ENCODE measurements around the gene COPG1.

The COPG1 gene

GRCh38 chr3:129211345-129211744 lies 38.1 kb upstream of the COPG1 start:
- 88% methylated on average over 1 of the region's 1 CpG for WGBS

GRCh38 chr3:129211772-129212171 lies 37.6 kb upstream of the COPG1 start:
- H2AK5ac ChIP-seq (ENCODE audit: low read length, severe bottlenecking) = no peak overlapping the region
- H3K4me1 ChIP-seq (ENCODE audit: control insufficient read depth, insufficient read depth, low read depth, low read length) = peaks cover 5% of the 10 kb centered on the region
- H3K4me3 ChIP-seq (ENCODE audit: insufficient read depth in 1 of 2, low read depth in 1 of 2, low read length in 2 of 2) = peak overlapping the region in 1 of 2 experiments; percentile 36
- H3K27ac ChIP-seq (ENCODE audit: low read length, poor library complexity, severe bottlenecking) = peak overlapping the region; percentile 4
- H2BK15ac ChIP-seq (ENCODE audit: low read depth, poor library complexity, severe bottlenecking) = no peak overlapping the region
- H3K18ac ChIP-seq (ENCODE audit: low read depth in 1 of 2, low read length in 2 of 2) = peak overlapping the region in 1 of 2 experiments; percentile 46
- no peaks in the 10 kb centered on the region for H3K27me3 ChIP-seq (ENCODE audit: control insufficient read depth in 1 of 2, insufficient read depth in 1 of 2, low read length in 2 of 2)
- H3K9ac ChIP-seq (ENCODE audit: low read length) = peak overlapping the region; percentile 36
- DNase-seq = peak; percentile 43
- no peaks in the 10 kb centered on the region for H3K9me3 ChIP-seq (ENCODE audit: control insufficient read depth, low read length)
- H3K4me2 ChIP-seq (ENCODE audit: low read length, poor library complexity, severe bottlenecking) = peak overlapping the region; percentile 3
- no peak overlapping the region for H3K4ac ChIP-seq (ENCODE audit: low read depth in 1 of 2, low read length in 2 of 2)
- no peak overlapping the region for H3K14ac ChIP-seq (ENCODE audit: low read length in 2 of 2)
- peak overlapping the region; percentile 58 for H2AFZ ChIP-seq (ENCODE audit: low read depth, low read length)
- no peak overlapping the region for H2BK12ac ChIP-seq (ENCODE audit: low read length in 2 of 2)
- no peaks in the 10 kb centered on the region for H3K79me1 ChIP-seq (replicated peaks; ENCODE audit: low read length, poor library complexity, severe bottlenecking)
- H4K8ac ChIP-seq (ENCODE audit: low read length) = peak overlapping the region; percentile 1
- WGBS = 53% methylated on average over 6 of the region's 6 CpGs
- no peak overlapping the region for H3K23ac ChIP-seq (ENCODE audit: low read length in 2 of 2)
- H4K91ac ChIP-seq (ENCODE audit: low read length) = no peak overlapping the region
- no peak overlapping the region for H2BK120ac ChIP-seq (ENCODE audit: low read depth, low read length)
- H2BK5ac ChIP-seq (ENCODE audit: low read depth, low read length, poor library complexity, severe bottlenecking) = no peak overlapping the region
- H3K36me3 ChIP-seq (ENCODE audit: control insufficient read depth in 1 of 2, insufficient read depth in 2 of 2, low read depth in 1 of 2, low read length in 2 of 2) = no peaks in the 10 kb centered on the region

More at GRCh38 chr3:129211345-129211744, 38.1 kb upstream of the COPG1 start:
- H3K4me1 ChIP-seq (ENCODE audit: control insufficient read depth, insufficient read depth, low read depth, low read length) = peaks cover 5% of the 10 kb centered on the region
- H3K14ac ChIP-seq (ENCODE audit: low read length in 2 of 2) = no peak overlapping the region
- peak overlapping the region; percentile 3 for H3K4me2 ChIP-seq (ENCODE audit: low read length, poor library complexity, severe bottlenecking)
- no peak overlapping the region for H3K18ac ChIP-seq (ENCODE audit: low read depth in 1 of 2, low read length in 2 of 2)
- H3K4me3 ChIP-seq (ENCODE audit: insufficient read depth in 1 of 2, low read depth in 1 of 2, low read length in 2 of 2) = peak overlapping the region in 1 of 2 experiments; percentile 36
- H2AFZ ChIP-seq (ENCODE audit: low read depth, low read length) = peak overlapping the region; percentile 58
- H3K23ac ChIP-seq (ENCODE audit: low read length in 2 of 2) = no peak overlapping the region
- no peak overlapping the region for H2BK12ac ChIP-seq (ENCODE audit: low read length in 2 of 2)
- H2AK5ac ChIP-seq (ENCODE audit: low read length, severe bottlenecking) = no peak overlapping the region
- no peaks in the 10 kb centered on the region for H3K9me3 ChIP-seq (ENCODE audit: control insufficient read depth, low read length)
- H4K91ac ChIP-seq (ENCODE audit: low read length) = no peak overlapping the region
- DNase-seq = no peak
- H3K27me3 ChIP-seq (ENCODE audit: control insufficient read depth in 1 of 2, insufficient read depth in 1 of 2, low read length in 2 of 2) = no peaks in the 10 kb centered on the region
- H3K9ac ChIP-seq (ENCODE audit: low read length) = peak overlapping the region; percentile 36
- no peak overlapping the region for H2BK5ac ChIP-seq (ENCODE audit: low read depth, low read length, poor library complexity, severe bottlenecking)
- H3K27ac ChIP-seq (ENCODE audit: low read length, poor library complexity, severe bottlenecking) = peak overlapping the region; percentile 4
- no peak overlapping the region for H2BK120ac ChIP-seq (ENCODE audit: low read depth, low read length)
- no peak overlapping the region for H2BK15ac ChIP-seq (ENCODE audit: low read depth, poor library complexity, severe bottlenecking)
- no peaks in the 10 kb centered on the region for H3K36me3 ChIP-seq (ENCODE audit: control insufficient read depth in 1 of 2, insufficient read depth in 2 of 2, low read depth in 1 of 2, low read length in 2 of 2)
- no peaks in the 10 kb centered on the region for H3K79me1 ChIP-seq (replicated peaks; ENCODE audit: low read length, poor library complexity, severe bottlenecking)
- H3K4ac ChIP-seq (ENCODE audit: low read depth in 1 of 2, low read length in 2 of 2) = no peak overlapping the region
- no peak overlapping the region for H4K8ac ChIP-seq (ENCODE audit: low read length)

- no peaks in the 10 kb centered on the region for H3K36me3 ChIP-seq (ENCODE audit: control insufficient read depth in 1 of 2, insufficient read depth in 2 of 2, low read depth in 1 of 2, low read length in 2 of 2)
- no peak overlapping the region for H3K4ac ChIP-seq (ENCODE audit: low read depth in 1 of 2, low read length in 2 of 2)
- no peak overlapping the region for H2BK15ac ChIP-seq (ENCODE audit: low read depth, poor library complexity, severe bottlenecking)
- H3K4me3 ChIP-seq (ENCODE audit: insufficient read depth in 1 of 2, low read depth in 1 of 2, low read length in 2 of 2) = no peak overlapping the region
- no peak overlapping the region for H3K23ac ChIP-seq (ENCODE audit: low read length in 2 of 2)
- H3K14ac ChIP-seq (ENCODE audit: low read length in 2 of 2) = no peak overlapping the region
- no peak overlapping the region for H3K9ac ChIP-seq (ENCODE audit: low read length)
- no peak overlapping the region for H2BK12ac ChIP-seq (ENCODE audit: low read length in 2 of 2)
- H2AK5ac ChIP-seq (ENCODE audit: low read length, severe bottlenecking) = no peak overlapping the region
- 97% methylated on average over 3 of the region's 5 CpGs for WGBS
- H3K18ac ChIP-seq (ENCODE audit: low read depth in 1 of 2, low read length in 2 of 2) = no peak overlapping the region
- no peak overlapping the region for H4K91ac ChIP-seq (ENCODE audit: low read length)
- no peak overlapping the region for H3K4me2 ChIP-seq (ENCODE audit: low read length, poor library complexity, severe bottlenecking)
- no peak overlapping the region for H3K27ac ChIP-seq (ENCODE audit: low read length, poor library complexity, severe bottlenecking)
- H3K79me1 ChIP-seq (replicated peaks; ENCODE audit: low read length, poor library complexity, severe bottlenecking) = no peaks in the 10 kb centered on the region
- no peak for DNase-seq
- H3K27me3 ChIP-seq (ENCODE audit: control insufficient read depth in 1 of 2, insufficient read depth in 1 of 2, low read length in 2 of 2) = peaks cover 0 to 4% of the 10 kb centered on the region in 2 experiments
- H3K9me3 ChIP-seq (ENCODE audit: control insufficient read depth, low read length) = no peaks in the 10 kb centered on the region
- H4K8ac ChIP-seq (ENCODE audit: low read length) = no peak overlapping the region
- H2BK5ac ChIP-seq (ENCODE audit: low read depth, low read length, poor library complexity, severe bottlenecking) = no peak overlapping the region
- H2AFZ ChIP-seq (ENCODE audit: low read depth, low read length) = no peak overlapping the region
- peaks cover 5% of the 10 kb centered on the region for H3K4me1 ChIP-seq (ENCODE audit: control insufficient read depth, insufficient read depth, low read depth, low read length)
- no peak overlapping the region for H2BK120ac ChIP-seq (ENCODE audit: low read depth, low read length)
Measured at GRCh38 chr3:129213238-129213637, 36.2 kb upstream of the COPG1 start.

DNA sequence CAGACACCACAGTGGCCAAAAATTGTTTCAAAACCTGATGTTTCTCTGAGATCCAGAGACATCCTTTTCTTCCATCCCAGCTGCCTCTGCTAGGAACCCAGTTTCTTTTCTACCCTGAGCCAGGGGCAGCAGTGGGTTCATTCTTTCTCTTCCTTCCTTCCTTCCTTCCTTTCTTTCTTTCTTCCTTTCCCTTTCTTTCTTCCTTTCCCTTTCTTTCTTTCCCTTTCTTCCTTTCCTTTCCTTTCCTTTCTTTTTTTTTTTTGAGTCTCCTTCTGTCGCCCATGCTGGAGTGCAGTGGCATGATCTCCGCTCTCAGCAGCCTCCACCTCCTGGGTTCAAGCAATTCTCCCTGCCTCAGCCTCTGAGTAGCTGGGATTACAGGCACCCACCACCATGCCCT lies 30.7 kb upstream of the COPG1 start:
- Histone ChIP-seq H3K9me3 (ENCODE audit: control insufficient read depth, low read length) (no peaks in the 10 kb centered on the region), H2BK5ac (ENCODE audit: low read depth, low read length, poor library complexity, severe bottlenecking) (no peak overlapping the region), H2AK5ac (ENCODE audit: low read length, severe bottlenecking) (no peak overlapping the region), H2BK12ac (ENCODE audit: low read length in 2 of 2) (no peak overlapping the region), H4K8ac (ENCODE audit: low read length) (no peak overlapping the region), H3K4ac (ENCODE audit: low read depth in 1 of 2, low read length in 2 of 2) (no peak overlapping the region), H3K4me3 (ENCODE audit: insufficient read depth in 1 of 2, low read depth in 1 of 2, low read length in 2 of 2) (no peak overlapping the region), H3K27ac (ENCODE audit: low read length, poor library complexity, severe bottlenecking) (no peak overlapping the region), H3K9ac (ENCODE audit: low read length) (no peak overlapping the region), H4K91ac (ENCODE audit: low read length) (no peak overlapping the region), H2AFZ (ENCODE audit: low read depth, low read length) (no peak overlapping the region), H3K14ac (ENCODE audit: low read length in 2 of 2) (no peak overlapping the region), H3K4me1 (ENCODE audit: control insufficient read depth, insufficient read depth, low read depth, low read length) (no peaks in the 10 kb centered on the region), H2BK15ac (ENCODE audit: low read depth, poor library complexity, severe bottlenecking) (no peak overlapping the region), H3K18ac (ENCODE audit: low read depth in 1 of 2, low read length in 2 of 2) (no peak overlapping the region), H3K4me2 (ENCODE audit: low read length, poor library complexity, severe bottlenecking) (no peak overlapping the region), H3K23ac (ENCODE audit: low read length in 2 of 2) (no peak overlapping the region), H3K27me3 (ENCODE audit: control insufficient read depth in 1 of 2, insufficient read depth in 1 of 2, low read length in 2 of 2) (peaks cover 0 to 4% of the 10 kb centered on the region in 2 experiments), H3K36me3 (ENCODE audit: control insufficient read depth in 1 of 2, insufficient read depth in 2 of 2, low read depth in 1 of 2, low read length in 2 of 2) (no peaks in the 10 kb centered on the region), H2BK120ac (ENCODE audit: low read depth, low read length) (no peak overlapping the region), H3K79me1 (replicated peaks; ENCODE audit: low read length, poor library complexity, severe bottlenecking) (no peaks in the 10 kb centered on the region)
- WGBS = 94% methylated on average over 2 of the region's 2 CpGs
- DNase-seq = no peak
